Fibroblast of lung (primary cell): Measurements from ENCODE around the gene ZNF423. TPM values are rescaled to one million over a fixed set of nuclear protein-coding genes. Genes with fewer than 3 reads are reported as not detected.

Source experiments
- DNase-seq, 2 donors: peaks; one replicate each; pipeline versions ENCODE4 v3.0.0 to v3.0.0-alpha.2; 2010; ENCODE audit warnings: low read depth in 2 of 2
- H2AFZ ChIP-seq: 2 replicates; pipeline ENCODE4 v1.5.1; 2012; ENCODE audit warnings: low read length, control low read depth, inconsistent platforms
- H3K27ac ChIP-seq: 2 replicates; pipeline ENCODE4 v1.5.1; 2011; ENCODE audit warnings: low read length, control low read depth; ENCODE audit not compliant: insufficient read depth
- H3K27me3 ChIP-seq: 2 replicates; pipeline ENCODE4 v1.5.1; 2011; ENCODE audit warnings: mild to moderate bottlenecking, low read length; ENCODE audit not compliant: control insufficient read depth, insufficient read depth
- H3K36me3 ChIP-seq: 2 replicates; pipeline ENCODE4 v1.5.1; 2011; ENCODE audit warnings: low read length; ENCODE audit not compliant: control insufficient read depth, insufficient read depth
- H3K4me1 ChIP-seq: 2 replicates; pipeline ENCODE4 v1.5.1; 2011; ENCODE audit warnings: low read length; ENCODE audit not compliant: control insufficient read depth, insufficient read depth; ENCODE audit errors: extremely low read depth
- H3K4me2 ChIP-seq: 2 replicates; pipeline ENCODE4 v1.5.1; 2011; ENCODE audit warnings: low read length, control low read depth; ENCODE audit not compliant: insufficient read depth; ENCODE audit errors: extremely low read depth
- H3K4me3 ChIP-seq, 4 experiments: fragments of 200-600 bp in 1 of 4; sonication (generic) in 1 of 4; replicated peaks in 1 of 4; 2 replicates each; pipeline ENCODE4 v1.5.1; 2011 to 2016; ENCODE audit warnings: low read length in 4 of 4, low read depth in 3 of 4, mild to moderate bottlenecking in 3 of 4, control low read depth in 2 of 4, inconsistent platforms in 1 of 4, mixed read lengths in 1 of 4; ENCODE audit not compliant: insufficient read depth in 1 of 4; ENCODE audit errors: control extremely low read depth in 1 of 4
- H3K79me2 ChIP-seq: 2 replicates; pipeline ENCODE4 v1.5.1; 2012; ENCODE audit warnings: mild to moderate bottlenecking, low read length, inconsistent platforms; ENCODE audit not compliant: control insufficient read depth, insufficient read depth
- H3K9ac ChIP-seq: 2 replicates; pipeline ENCODE4 v1.5.1; 2011; ENCODE audit warnings: mild to moderate bottlenecking, low read length, control low read depth; ENCODE audit not compliant: insufficient read depth
- H3K9me3 ChIP-seq: 2 replicates; pipeline ENCODE4 v1.5.1; 2012; ENCODE audit warnings: low read depth, low read length; ENCODE audit not compliant: control insufficient read depth, insufficient read depth
- H4K20me1 ChIP-seq: 2 replicates; pipeline ENCODE4 v1.5.1; 2011; ENCODE audit warnings: low read length; ENCODE audit not compliant: control insufficient read depth, insufficient read depth; ENCODE audit errors: extremely low read depth
- EZH2 ChIP-seq: IDR thresholded peaks from 2 replicates; pipeline ENCODE4 v1.5.1; 2012; ENCODE audit warnings: low read length, control low read depth, mild to moderate bottlenecking; ENCODE audit errors: missing control alignments
- polyA plus RNA-seq, 2 donors: library from polyadenylated mRNA; depleted of rRNA in 1 of 2; stranded (reverse) in 1 of 2; unstranded in 1 of 2; fragments of >200 nt; gene quantifications; 2 replicates each; pipeline ENCODE4 v1.2.1, GENCODE V29; 2011 to 2012; ENCODE audit warnings: missing spikeins in 1 of 2
- total RNA-seq: library from RNA; depleted of rRNA; stranded (reverse); fragments of >200 nt; gene quantifications from 2 replicates; pipeline ENCODE4 v1.2.1, GENCODE V29; 2014
- TF ChIP-seq, protein P1 (sequence below), 2 donors: IDR thresholded peaks in 1 of 2; conservative IDR thresholded peaks in 1 of 2; 1 replicate in 1 of 2; 2 replicates in 1 of 2; pipeline ENCODE4 v1.5.1; 2011 to 2012; ENCODE audit warnings: low read length in 2 of 2, control low read depth in 1 of 2, inconsistent platforms in 1 of 2, low read depth in 1 of 2, mild to moderate bottlenecking in 1 of 2

Gene ZNF423
- total and polyA plus RNA-seq, 2 donors (not counting 1 experiment from before 2014, with no cell fraction given) = 0.07 to 0.17 TPM

DNA sequence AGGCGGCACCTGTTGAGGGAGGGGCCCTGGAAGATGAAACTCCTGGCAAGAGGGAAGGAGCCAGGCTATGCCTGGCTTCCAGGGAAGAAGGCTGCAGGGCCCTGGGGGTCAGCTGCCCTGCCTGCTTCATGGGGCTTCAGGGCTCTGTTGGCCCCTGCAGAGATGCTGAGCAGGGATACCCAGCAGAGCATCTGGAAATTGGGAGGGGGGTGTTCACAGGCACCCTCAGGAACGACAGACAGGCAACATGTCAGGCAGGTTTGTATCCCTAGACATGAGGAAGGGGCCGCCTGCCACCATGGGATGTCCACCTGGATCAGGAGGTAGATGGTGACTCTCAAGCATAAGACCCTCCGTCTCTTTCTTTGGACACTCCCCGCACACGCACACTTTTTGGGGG is 13.8 kb upstream of the ZNF423 start:
- H3K4me2 ChIP-seq = no peak overlapping the region
- H3K9ac ChIP-seq = no peak overlapping the region
- H3K9me3 ChIP-seq = no peaks in the 10 kb centered on the region
- H4K20me1 ChIP-seq = no peaks in the 10 kb centered on the region
- H3K36me3 ChIP-seq = no peaks in the 10 kb centered on the region
- no peak overlapping the region for H3K4me3 ChIP-seq
- DNase-seq = no peak
- H3K27ac ChIP-seq = no peak overlapping the region
- H3K27me3 ChIP-seq = no peaks in the 10 kb centered on the region
- H2AFZ ChIP-seq = no peak overlapping the region
- H3K4me1 ChIP-seq = no peaks in the 10 kb centered on the region
- no peak for TF ChIP-seq EZH2
- TF ChIP-seq, protein P1, sequence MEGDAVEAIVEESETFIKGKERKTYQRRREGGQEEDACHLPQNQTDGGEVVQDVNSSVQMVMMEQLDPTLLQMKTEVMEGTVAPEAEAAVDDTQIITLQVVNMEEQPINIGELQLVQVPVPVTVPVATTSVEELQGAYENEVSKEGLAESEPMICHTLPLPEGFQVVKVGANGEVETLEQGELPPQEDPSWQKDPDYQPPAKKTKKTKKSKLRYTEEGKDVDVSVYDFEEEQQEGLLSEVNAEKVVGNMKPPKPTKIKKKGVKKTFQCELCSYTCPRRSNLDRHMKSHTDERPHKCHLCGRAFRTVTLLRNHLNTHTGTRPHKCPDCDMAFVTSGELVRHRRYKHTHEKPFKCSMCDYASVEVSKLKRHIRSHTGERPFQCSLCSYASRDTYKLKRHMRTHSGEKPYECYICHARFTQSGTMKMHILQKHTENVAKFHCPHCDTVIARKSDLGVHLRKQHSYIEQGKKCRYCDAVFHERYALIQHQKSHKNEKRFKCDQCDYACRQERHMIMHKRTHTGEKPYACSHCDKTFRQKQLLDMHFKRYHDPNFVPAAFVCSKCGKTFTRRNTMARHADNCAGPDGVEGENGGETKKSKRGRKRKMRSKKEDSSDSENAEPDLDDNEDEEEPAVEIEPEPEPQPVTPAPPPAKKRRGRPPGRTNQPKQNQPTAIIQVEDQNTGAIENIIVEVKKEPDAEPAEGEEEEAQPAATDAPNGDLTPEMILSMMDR (conservative IDR thresholded peaks at IDR 0.05 in 1 of 2, IDR thresholded peaks at IDR 0.05 in 1 of 2; ENCODE audit: low read depth in 1 of 2, low read length in 2 of 2) = no peak
- H3K79me2 ChIP-seq = no peaks in the 10 kb centered on the region

DNA sequence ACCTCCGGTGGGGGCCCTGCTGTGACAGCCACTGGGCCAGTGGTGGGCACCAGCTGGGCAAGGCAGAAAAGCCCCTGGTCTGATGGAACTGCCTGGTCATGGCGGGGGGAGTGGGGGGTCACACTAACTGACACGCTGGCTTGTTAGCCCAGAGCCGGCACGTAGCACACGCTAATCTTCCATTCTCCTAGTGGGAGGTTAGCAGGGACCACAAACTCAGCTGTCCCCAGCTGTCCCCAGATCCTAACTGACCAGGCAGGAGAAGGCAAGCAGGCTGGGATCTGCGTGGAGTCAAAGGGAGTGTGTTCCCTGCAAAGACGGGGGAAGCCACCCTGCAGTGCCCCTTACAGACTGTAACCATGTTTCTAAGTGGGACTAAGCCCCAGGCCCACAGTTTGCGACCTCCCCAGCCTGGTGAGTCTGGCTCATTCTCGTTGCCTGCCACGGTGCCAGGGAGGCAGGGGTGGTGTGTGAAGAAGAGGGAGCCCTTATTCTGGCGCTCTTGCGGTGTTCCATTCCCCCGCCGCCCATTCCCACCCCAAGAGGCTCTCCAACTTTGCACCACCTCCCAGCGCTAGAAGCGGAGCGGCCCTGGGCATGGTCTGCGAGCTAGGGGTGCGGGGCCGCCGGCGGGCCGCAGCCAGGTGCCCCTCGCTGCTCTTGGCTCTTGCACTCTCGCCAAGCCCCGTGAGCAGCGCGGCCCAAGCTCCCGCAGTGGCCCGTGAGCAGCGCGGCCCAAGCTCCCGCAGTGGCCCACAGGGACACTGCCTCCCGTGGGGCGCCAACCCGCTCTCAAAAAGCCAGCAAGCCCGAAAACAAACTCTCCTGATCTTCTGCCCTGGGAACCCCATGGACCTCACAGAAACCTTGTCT is 12.1 kb upstream of the ZNF423 start:
- no peaks in the 10 kb centered on the region for H3K79me2 ChIP-seq
- H3K27ac ChIP-seq = no peak overlapping the region
- no peak overlapping the region for H3K4me2 ChIP-seq
- no peaks in the 10 kb centered on the region for H3K36me3 ChIP-seq
- no peak overlapping the region for H3K4me3 ChIP-seq
- no peaks in the 10 kb centered on the region for H3K4me1 ChIP-seq
- no peaks in the 10 kb centered on the region for H4K20me1 ChIP-seq
- peaks cover 3% of the 10 kb centered on the region for H3K27me3 ChIP-seq
- H3K9me3 ChIP-seq = no peaks in the 10 kb centered on the region
- no peak overlapping the region for H3K9ac ChIP-seq
- DNase-seq = no peak
- no peak overlapping the region for H2AFZ ChIP-seq
- TF ChIP-seq, protein P1 (conservative IDR thresholded peaks at IDR 0.05 in 1 of 2, IDR thresholded peaks at IDR 0.05 in 1 of 2; ENCODE audit: low read depth in 1 of 2, low read length in 2 of 2) = no peak
- TF ChIP-seq EZH2 = no peak

DNA sequence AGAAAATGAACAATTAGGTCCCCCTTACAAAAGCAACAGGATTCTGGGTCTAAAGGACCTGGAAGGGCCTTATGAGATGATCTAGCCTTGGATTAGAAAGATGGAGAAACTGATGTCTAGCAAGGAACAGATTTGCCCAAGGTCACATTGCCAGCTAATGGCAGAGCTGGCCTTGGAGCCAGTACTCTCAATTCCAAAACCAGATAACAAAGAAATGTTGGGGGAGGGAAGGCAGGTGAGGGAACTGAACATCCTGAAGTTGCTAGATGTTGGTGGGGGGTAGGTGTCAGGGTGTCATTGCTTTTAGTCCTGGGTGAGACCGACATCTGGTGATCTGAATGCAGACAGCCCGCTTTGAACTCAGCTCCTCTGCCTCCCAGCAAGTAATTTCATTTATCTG is 11.3 kb upstream of the ZNF423 start:
- H2AFZ ChIP-seq = no peak overlapping the region
- peaks cover 3% of the 10 kb centered on the region for H3K27me3 ChIP-seq
- no peak for TF ChIP-seq EZH2
- TF ChIP-seq, protein P1 (conservative IDR thresholded peaks at IDR 0.05 in 1 of 2, IDR thresholded peaks at IDR 0.05 in 1 of 2; ENCODE audit: low read depth in 1 of 2, low read length in 2 of 2) = no peak
- no peaks in the 10 kb centered on the region for H3K36me3 ChIP-seq
- no peaks in the 10 kb centered on the region for H3K4me1 ChIP-seq
- no peaks in the 10 kb centered on the region for H4K20me1 ChIP-seq
- H3K9me3 ChIP-seq = no peaks in the 10 kb centered on the region
- H3K79me2 ChIP-seq = no peaks in the 10 kb centered on the region
- H3K4me2 ChIP-seq = no peak overlapping the region
- H3K4me3 ChIP-seq = no peak overlapping the region
- DNase-seq = no peak
- no peak overlapping the region for H3K27ac ChIP-seq
- H3K9ac ChIP-seq = no peak overlapping the region
